Calu3 (cell line): ENCODE measurements around the gene INKA1. TPM values are rescaled to one million over a fixed set of nuclear protein-coding genes. Genes with fewer than 3 reads are reported as not detected.

Source experiments
- BruUV-seq: library from RNA; stranded (reverse); fragments of 400-500 nt; replicated peaks from 2 replicates; lab custom pipeline; 2021; lab: Mats Ljungman, UMichigan
- CTCF ChIA-PET: fragments of 300-600 bp; sonication (Branson Sonifier 250); formaldehyde crosslinking; loops from one replicate; lab custom pipeline; 2022; ENCODE audit warnings: antibody characterized with exemption; lab: Charles Lee
- DNase-seq: peaks from one replicate; pipeline ENCODE4 v3.0.0; 2022
- H3K27ac Mint-ChIP-seq: one replicate; pipeline ENCODE4 v1.8.0; 2022; ENCODE audit warnings: mixed read lengths; ENCODE audit not compliant: unreplicated experiment
- H3K27me3 Mint-ChIP-seq: one replicate; pipeline ENCODE4 v1.8.0; 2022; ENCODE audit warnings: mixed read lengths; ENCODE audit not compliant: unreplicated experiment
- H3K36me3 Mint-ChIP-seq: one replicate; pipeline ENCODE4 v1.8.0; 2022; ENCODE audit warnings: mild to moderate bottlenecking, moderate library complexity, mixed read lengths; ENCODE audit not compliant: insufficient read depth, unreplicated experiment
- H3K4me1 Mint-ChIP-seq: one replicate; pipeline ENCODE4 v1.8.0; 2022; ENCODE audit warnings: mild to moderate bottlenecking, low read depth, mixed read lengths; ENCODE audit not compliant: unreplicated experiment
- H3K4me3 Mint-ChIP-seq: one replicate; pipeline ENCODE4 v1.8.0; 2022; ENCODE audit warnings: mild to moderate bottlenecking, low read depth, moderate library complexity, mixed read lengths; ENCODE audit not compliant: unreplicated experiment
- H3K9me3 Mint-ChIP-seq: one replicate; pipeline ENCODE4 v1.8.0; 2022; ENCODE audit warnings: low read depth, mixed read lengths; ENCODE audit not compliant: unreplicated experiment
- intact Hi-C: fragments of 100-400 bp; cut with micrococcal nuclease; formaldehyde crosslinking; loops from one replicate; pipeline ENCODE4 v1.10.0; 2022; ENCODE audit not compliant: unreplicated experiment
- total RNA-seq: library from RNA; stranded (reverse); gene quantifications from 2 replicates; pipeline ENCODE4 v1.2.3, GENCODE V29; 2022
- TF ChIP-seq, protein P1 (sequence below): fragments of 200-600 bp; IDR thresholded peaks from one replicate; pipeline ENCODE4 v1.8.0; 2022; ENCODE audit warnings: antibody characterized with exemption; ENCODE audit not compliant: unreplicated experiment

INKA1 gene
- total RNA-seq, 1 experiment from 2014 or later: 0.35 TPM

DNA sequence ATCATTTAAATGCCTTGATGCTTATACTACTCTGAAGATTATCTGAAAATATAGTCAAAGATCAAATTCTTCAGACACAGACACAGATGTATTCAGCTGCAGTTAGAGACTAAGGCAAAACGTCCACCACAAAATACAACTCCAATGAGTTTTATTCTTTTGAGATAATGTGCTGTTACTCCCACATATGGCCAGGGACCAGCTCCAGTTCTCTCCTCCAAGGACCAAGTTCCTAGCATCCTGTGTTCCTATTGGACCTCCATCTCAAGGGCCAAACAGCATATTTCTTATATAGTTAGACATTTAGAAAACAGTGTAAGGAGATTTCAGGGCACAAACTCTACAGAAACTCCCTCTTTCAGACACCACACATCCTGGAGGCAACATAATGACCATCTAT is 43.8 kb upstream of the INKA1 start:
- TF ChIP-seq, protein P1, sequence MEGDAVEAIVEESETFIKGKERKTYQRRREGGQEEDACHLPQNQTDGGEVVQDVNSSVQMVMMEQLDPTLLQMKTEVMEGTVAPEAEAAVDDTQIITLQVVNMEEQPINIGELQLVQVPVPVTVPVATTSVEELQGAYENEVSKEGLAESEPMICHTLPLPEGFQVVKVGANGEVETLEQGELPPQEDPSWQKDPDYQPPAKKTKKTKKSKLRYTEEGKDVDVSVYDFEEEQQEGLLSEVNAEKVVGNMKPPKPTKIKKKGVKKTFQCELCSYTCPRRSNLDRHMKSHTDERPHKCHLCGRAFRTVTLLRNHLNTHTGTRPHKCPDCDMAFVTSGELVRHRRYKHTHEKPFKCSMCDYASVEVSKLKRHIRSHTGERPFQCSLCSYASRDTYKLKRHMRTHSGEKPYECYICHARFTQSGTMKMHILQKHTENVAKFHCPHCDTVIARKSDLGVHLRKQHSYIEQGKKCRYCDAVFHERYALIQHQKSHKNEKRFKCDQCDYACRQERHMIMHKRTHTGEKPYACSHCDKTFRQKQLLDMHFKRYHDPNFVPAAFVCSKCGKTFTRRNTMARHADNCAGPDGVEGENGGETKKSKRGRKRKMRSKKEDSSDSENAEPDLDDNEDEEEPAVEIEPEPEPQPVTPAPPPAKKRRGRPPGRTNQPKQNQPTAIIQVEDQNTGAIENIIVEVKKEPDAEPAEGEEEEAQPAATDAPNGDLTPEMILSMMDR: no peak
- CTCF ChIA-PET: no interaction called here
- no peaks in the 10 kb centered on the region for H3K27me3 Mint-ChIP-seq
- H3K4me3 Mint-ChIP-seq: no peak overlapping the region
- no peak for DNase-seq
- no TSS peak for BruUV-seq
- H3K9me3 Mint-ChIP-seq: no peaks in the 10 kb centered on the region
- peaks cover 7% of the 10 kb centered on the region for H3K36me3 Mint-ChIP-seq
- H3K4me1 Mint-ChIP-seq: no peaks in the 10 kb centered on the region
- H3K27ac Mint-ChIP-seq: no peak overlapping the region
- intact Hi-C loops: no loop called here

DNA sequence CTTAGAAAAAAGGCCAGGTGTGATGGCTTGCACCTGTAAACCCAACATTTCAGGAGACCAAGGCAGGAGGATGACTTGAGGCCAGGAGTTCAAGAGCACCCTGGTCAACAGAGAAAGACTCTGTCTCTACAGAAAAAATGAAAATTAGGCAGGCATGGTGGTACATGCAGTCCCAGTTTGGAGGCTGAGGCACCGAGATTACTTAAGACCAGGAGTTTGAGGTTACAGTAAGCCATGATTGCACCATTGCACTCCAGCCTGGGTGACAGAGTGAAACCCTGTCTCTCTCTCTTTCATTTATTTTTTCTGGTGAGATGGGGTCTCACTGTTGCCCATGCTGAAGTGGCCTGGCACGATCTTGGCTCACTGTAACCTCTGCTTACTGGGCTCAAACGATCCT is 41.4 kb upstream of the INKA1 start:
- no peak overlapping the region for H3K4me3 Mint-ChIP-seq
- H3K4me1 Mint-ChIP-seq: no peaks in the 10 kb centered on the region
- H3K27ac Mint-ChIP-seq: no peak overlapping the region
- H3K9me3 Mint-ChIP-seq: no peaks in the 10 kb centered on the region
- CTCF ChIA-PET: no interaction called here
- H3K27me3 Mint-ChIP-seq: no peaks in the 10 kb centered on the region
- intact Hi-C loops: no loop called here
- H3K36me3 Mint-ChIP-seq: peaks cover 7% of the 10 kb centered on the region
- BruUV-seq: no TSS peak
- DNase-seq: no peak
- TF ChIP-seq, protein P1: no peak

DNA sequence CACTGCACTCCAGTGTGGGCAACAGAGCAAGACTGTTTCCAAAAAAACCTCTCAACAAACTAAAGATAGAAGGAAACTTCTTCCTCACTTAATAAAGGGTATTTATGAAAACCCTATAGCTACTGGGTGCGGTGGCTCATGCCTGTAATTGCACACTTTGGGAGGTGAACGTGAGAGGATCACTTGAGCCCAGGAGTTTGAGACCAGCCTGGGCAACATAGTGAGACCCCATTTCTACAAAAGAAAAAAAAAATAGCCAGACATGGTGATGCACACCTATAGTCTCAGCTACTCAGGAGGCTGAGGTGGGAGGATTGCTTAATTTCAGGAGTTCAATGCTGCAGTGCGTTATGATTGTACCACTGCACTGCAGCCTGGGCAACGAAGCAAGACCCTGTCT is 39.1 kb upstream of the INKA1 start:
- TF ChIP-seq, protein P1: no peak
- H3K9me3 Mint-ChIP-seq: no peaks in the 10 kb centered on the region
- H3K4me3 Mint-ChIP-seq: no peak overlapping the region
- no peaks in the 10 kb centered on the region for H3K4me1 Mint-ChIP-seq
- no peak for DNase-seq
- peaks cover 4% of the 10 kb centered on the region for H3K36me3 Mint-ChIP-seq
- CTCF ChIA-PET: no interaction called here
- H3K27me3 Mint-ChIP-seq: no peaks in the 10 kb centered on the region
- intact Hi-C loops: no loop called here
- BruUV-seq: no TSS peak
- H3K27ac Mint-ChIP-seq: no peak overlapping the region

DNA sequence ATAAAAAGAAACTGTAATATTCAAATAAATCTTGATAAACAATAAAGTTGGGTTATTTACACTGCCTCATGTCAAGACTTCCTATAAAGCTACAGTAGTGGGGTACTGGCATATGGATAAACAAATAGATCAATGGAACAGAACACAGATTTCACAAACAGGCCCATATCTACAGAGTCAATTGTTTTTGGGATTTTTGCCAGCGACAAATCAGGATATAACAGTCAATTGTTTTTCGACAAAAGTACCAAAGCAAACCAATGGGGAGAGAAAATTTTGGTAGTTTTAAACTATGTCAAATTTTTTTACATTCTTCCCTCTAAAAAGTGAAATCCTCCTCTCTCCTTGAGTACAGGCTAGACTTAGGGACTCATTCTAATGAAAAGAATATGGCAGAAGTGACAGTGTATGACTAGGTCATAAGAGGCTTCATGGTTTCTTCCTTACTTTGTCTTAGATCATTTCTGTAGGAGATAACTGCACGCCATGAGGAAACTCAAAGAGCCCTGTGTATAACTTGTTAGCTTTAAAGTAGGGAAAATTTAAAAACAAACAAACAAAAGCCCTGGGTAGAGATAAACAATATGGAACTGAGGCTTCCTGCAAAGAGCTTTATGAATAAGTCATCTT is 33.7 kb upstream of the INKA1 start:
- H3K4me1 Mint-ChIP-seq: no peaks in the 10 kb centered on the region
- H3K4me3 Mint-ChIP-seq: no peak overlapping the region
- no peaks in the 10 kb centered on the region for H3K36me3 Mint-ChIP-seq
- CTCF ChIA-PET: no interaction called here
- DNase-seq: no peak
- intact Hi-C loops: no loop called here
- no TSS peak for BruUV-seq
- H3K9me3 Mint-ChIP-seq: no peaks in the 10 kb centered on the region
- TF ChIP-seq, protein P1: no peak
- H3K27me3 Mint-ChIP-seq: no peaks in the 10 kb centered on the region
- H3K27ac Mint-ChIP-seq: no peak overlapping the region
